Measurements from ENCODE around the gene SMURF1. TPM values are rescaled to one million over a fixed set of nuclear protein-coding genes. Genes with fewer than 3 reads are reported as not detected.

The SMURF1 gene
- total RNA-seq, 4 donors from 2014 or later = 26.9 to 74.9 (median 30.2) TPM

DNA sequence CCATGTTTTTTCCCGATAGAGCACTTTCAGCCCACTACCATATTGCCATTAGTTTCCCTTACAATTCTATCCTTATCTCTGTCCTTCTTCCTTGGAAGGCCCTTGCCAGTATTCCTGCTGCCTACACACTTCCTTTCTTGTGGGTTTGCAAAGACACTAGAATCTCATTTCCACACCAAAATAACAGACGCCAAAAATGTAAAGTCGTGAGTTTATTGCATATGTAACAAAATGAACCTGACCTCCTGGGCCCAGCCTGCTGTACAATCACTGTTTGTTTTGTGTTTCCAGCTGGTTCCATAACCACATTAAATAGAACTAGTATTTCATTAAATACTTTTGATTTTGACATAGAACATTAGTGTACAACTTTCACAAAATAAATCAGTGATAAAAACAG, 116.7 kb downstream of the SMURF1 start:
- WGBS = 77% methylated on average over 3 of the region's 3 CpGs
- TF ChIP-seq EP300 (IDR thresholded peaks at IDR 0.05) = no peak
- no peak for TF ChIP-seq POLR2AphosphoS5 (IDR thresholded peaks at IDR 0.05)
- TF ChIP-seq POLR2A (IDR thresholded peaks at IDR 0.05) = no peak
- TF ChIP-seq, protein P1, sequence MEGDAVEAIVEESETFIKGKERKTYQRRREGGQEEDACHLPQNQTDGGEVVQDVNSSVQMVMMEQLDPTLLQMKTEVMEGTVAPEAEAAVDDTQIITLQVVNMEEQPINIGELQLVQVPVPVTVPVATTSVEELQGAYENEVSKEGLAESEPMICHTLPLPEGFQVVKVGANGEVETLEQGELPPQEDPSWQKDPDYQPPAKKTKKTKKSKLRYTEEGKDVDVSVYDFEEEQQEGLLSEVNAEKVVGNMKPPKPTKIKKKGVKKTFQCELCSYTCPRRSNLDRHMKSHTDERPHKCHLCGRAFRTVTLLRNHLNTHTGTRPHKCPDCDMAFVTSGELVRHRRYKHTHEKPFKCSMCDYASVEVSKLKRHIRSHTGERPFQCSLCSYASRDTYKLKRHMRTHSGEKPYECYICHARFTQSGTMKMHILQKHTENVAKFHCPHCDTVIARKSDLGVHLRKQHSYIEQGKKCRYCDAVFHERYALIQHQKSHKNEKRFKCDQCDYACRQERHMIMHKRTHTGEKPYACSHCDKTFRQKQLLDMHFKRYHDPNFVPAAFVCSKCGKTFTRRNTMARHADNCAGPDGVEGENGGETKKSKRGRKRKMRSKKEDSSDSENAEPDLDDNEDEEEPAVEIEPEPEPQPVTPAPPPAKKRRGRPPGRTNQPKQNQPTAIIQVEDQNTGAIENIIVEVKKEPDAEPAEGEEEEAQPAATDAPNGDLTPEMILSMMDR (IDR thresholded peaks at IDR 0.05) = no peak
- H3K36me3 ChIP-seq = peaks cover 48% of the 10 kb centered on the region
- no peaks in the 10 kb centered on the region for H3K9me3 ChIP-seq
- no peak overlapping the region for H3K27ac ChIP-seq
- H3K4me3 ChIP-seq = no peak overlapping the region
- peaks cover 40% of the 10 kb centered on the region for H3K4me1 ChIP-seq
- H3K27me3 ChIP-seq = no peaks in the 10 kb centered on the region
- no peak for DNase-seq (ENCODE audit: low spot score in 2 of 2)

DNA sequence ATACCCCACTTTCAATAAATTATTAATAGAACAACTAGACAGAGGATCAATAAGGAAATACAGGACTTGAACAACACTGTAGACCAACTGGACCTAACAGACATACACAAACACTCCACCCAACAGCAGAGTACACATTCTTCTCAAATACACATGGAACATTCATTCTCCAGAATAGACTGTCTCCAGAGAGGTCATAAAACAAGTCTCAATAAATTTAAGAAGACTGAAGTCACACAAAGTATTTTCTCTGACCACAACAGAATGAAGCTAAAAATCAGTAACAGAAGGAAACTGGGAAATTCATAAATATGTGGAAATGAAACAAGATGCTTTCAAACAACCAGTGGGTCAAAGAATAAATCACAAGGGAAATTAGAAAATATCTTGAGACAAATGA, 119.8 kb downstream of the SMURF1 start:
- TF ChIP-seq EP300 (IDR thresholded peaks at IDR 0.05) (no peak), POLR2A (IDR thresholded peaks at IDR 0.05) (no peak), POLR2AphosphoS5 (IDR thresholded peaks at IDR 0.05) (no peak)
- TF ChIP-seq, protein P1 (IDR thresholded peaks at IDR 0.05) = no peak
- H3K4me3 ChIP-seq = no peak overlapping the region
- H3K27ac ChIP-seq = peak overlapping the region; percentile 61
- peaks cover 16% of the 10 kb centered on the region for H3K36me3 ChIP-seq
- peaks cover 31% of the 10 kb centered on the region for H3K4me1 ChIP-seq
- no peak for DNase-seq (ENCODE audit: low spot score in 2 of 2)
- H3K9me3 ChIP-seq = no peaks in the 10 kb centered on the region
- H3K27me3 ChIP-seq = no peaks in the 10 kb centered on the region

DNA sequence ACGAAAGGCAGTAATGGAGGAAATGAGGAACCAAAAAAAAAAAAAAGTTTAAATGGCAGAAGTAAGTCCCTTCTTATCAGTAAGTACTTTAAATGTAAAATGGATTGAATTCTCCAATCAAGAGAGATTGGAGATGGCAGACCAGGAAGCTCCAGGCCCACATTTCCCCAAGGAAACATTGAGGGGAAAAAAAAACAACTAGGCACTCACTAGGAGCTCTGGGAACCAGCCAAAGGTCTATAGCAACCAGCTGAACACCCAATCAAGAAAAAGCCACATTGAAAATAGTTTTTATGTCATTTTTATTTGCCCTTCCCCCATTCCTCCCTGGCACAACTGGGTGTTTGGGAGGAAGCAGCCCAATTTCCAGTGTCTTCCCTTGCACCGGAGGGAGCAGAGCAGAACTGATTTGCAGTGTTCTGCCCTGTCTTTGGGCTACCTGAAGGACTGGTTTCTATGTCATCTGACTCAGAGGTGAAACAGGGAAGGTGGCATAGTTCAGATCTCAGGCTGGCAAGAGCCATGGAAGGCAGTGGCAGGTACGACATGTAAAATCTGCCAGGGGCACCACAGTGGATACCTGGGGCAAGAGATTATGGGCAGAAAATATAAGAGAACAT, 121.9 kb downstream of the SMURF1 start:
- H3K36me3 ChIP-seq = no peaks in the 10 kb centered on the region
- 54% methylated on average over 3 of the region's 3 CpGs for WGBS
- no peak overlapping the region for H3K4me3 ChIP-seq
- TF ChIP-seq POLR2A (IDR thresholded peaks at IDR 0.05) (no peak), EP300 (IDR thresholded peaks at IDR 0.05) (no peak), POLR2AphosphoS5 (IDR thresholded peaks at IDR 0.05) (no peak)
- TF ChIP-seq, protein P1 (IDR thresholded peaks at IDR 0.05) = no peak
- H3K4me1 ChIP-seq = peaks cover 31% of the 10 kb centered on the region
- no peaks in the 10 kb centered on the region for H3K27me3 ChIP-seq
- H3K27ac ChIP-seq = peak overlapping the region; percentile 19
- no peaks in the 10 kb centered on the region for H3K9me3 ChIP-seq
- peak in 1 of 2 donors; percentile 25 for DNase-seq (ENCODE audit: low spot score in 2 of 2)

GRCh38 chr7:99020413-99020715, 123.5 kb downstream of the SMURF1 start:
- Histone ChIP-seq H3K27ac (no peak overlapping the region), H3K27me3 (no peaks in the 10 kb centered on the region), H3K9me3 (no peaks in the 10 kb centered on the region), H3K4me3 (no peak overlapping the region), H3K36me3 (peaks cover 6% of the 10 kb centered on the region), H3K4me1 (peaks cover 31% of the 10 kb centered on the region)
- TF ChIP-seq POLR2A (IDR thresholded peaks at IDR 0.05) (no peak), POLR2AphosphoS5 (IDR thresholded peaks at IDR 0.05) (no peak), EP300 (IDR thresholded peaks at IDR 0.05) (no peak)
- TF ChIP-seq, protein P1 (IDR thresholded peaks at IDR 0.05) = no peak
- no peak for DNase-seq (ENCODE audit: low spot score in 2 of 2)
- 67% methylated on average over 3 of the region's 3 CpGs for WGBS

DNA sequence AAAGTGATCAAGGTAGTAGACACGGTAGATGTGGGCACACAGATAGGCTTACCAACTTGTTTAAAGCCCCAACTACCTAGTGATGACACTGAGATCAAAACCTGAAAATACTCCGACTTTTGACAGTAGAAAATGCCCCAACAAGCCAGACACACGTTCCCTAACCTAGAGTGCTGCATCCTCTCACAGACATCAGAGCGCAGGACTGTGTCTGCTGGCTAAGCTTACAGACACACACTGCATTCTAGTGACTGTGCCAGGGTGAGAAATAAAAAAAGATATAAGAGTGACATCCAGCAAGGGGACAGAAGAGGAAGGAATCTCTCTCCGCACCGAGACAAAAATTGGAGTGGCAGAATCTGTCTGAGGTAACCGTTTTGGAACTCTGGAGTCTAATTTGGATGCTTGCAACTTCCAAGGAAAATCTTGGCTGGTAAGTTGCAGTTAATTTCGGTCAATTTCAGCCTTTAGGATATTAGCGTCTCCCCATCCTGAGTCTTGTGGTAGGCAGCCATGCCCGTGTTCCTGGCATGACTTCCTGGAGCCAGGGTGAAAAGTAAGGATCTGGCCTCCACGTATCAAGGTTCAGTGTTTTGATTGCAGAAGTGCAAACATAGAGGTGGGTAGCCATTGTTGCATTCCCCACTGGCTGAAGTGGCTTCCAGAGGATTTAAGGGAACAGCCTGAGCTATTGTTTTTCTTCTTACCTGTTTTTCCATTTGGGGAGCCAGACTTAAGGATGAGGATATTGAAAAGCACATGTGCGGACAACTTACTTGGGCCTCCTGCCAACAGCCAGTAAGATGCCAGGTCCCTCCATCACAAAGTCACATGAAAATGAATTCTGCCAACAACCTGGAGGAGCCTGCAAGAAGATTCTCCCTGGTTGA, 124.1 kb downstream of the SMURF1 start:
- no peak overlapping the region for H3K27ac ChIP-seq
- peak; percentile 31 to 40 for DNase-seq (ENCODE audit: low spot score in 2 of 2)
- H3K4me1 ChIP-seq = peaks cover 27% of the 10 kb centered on the region
- TF ChIP-seq, protein P1 (IDR thresholded peaks at IDR 0.05) = no peak
- TF ChIP-seq EP300 (IDR thresholded peaks at IDR 0.05) (no peak), POLR2A (IDR thresholded peaks at IDR 0.05) (no peak), POLR2AphosphoS5 (IDR thresholded peaks at IDR 0.05) (no peak)
- WGBS = 78% methylated on average over 12 of the region's 12 CpGs
- no peaks in the 10 kb centered on the region for H3K27me3 ChIP-seq
- H3K9me3 ChIP-seq = no peaks in the 10 kb centered on the region
- no peak overlapping the region for H3K4me3 ChIP-seq
- peaks cover 12% of the 10 kb centered on the region for H3K36me3 ChIP-seq

All from suprapubic skin (tissue), 4 donors.